GM21526 (cell line): ENCODE measurements around the gene PARD3B.

ENCODE experiments used
- ATAC-seq: cut with Tn5 transposase; IDR thresholded peaks from one replicate; pipeline ENCODE4 v1.9.1; 2021; ENCODE audit warnings: moderate library complexity; ENCODE audit not compliant: unreplicated experiment, low FRiP score

The PARD3B gene

DNA sequence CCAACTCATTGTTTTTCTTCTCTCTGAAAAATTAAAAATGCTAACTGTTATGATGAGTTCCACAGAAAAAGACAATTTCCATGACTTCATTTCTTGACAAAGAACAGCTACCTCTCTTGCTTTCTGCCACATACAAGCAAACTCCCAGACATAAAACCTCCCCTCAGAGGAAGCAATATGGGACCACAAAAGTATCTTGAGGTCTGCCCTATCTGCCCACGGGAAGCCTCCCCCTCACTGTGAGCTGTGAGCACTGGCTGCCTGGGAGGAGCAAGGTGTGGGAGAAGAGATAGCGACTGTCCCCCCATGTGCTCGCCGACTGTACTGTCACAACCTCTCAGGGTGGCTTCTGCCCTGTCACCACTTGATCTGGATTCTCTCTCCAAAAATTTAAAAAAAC lies 1067.4 kb downstream of the PARD3B start:
- ATAC-seq: no peak

DNA sequence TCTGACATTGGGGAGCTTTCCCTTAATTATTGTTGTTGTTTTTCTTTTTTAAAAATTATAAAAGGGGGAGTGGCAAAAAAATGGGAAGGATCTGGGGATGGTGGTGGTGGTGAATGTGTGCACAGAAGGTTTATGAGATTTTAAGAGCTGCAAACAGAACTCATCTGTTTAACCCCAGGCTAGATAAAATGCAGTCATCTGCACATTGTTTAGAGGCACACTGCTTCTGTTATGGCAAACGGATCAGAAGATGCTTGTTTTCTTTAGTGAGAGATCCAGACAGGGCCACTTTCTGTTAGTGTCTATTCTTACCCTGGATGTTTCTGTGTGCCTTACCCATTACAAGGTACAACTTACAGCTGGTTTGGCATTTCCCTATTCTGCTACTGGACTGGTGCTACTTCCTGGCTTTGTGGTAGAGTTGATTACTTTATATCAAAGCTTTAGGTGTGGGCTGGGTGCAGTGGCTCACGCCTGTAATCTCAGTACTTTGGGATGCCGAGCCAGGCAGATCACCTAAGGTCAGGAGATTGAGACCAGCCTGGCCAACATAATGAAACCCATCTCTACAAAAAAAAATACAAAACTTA lies 1068.8 kb downstream of the PARD3B start:
- no peak for ATAC-seq

- no peak for ATAC-seq
These were observed 1069.7 kb downstream of the PARD3B start for GRCh38 chr2:205614965-205615364.

DNA sequence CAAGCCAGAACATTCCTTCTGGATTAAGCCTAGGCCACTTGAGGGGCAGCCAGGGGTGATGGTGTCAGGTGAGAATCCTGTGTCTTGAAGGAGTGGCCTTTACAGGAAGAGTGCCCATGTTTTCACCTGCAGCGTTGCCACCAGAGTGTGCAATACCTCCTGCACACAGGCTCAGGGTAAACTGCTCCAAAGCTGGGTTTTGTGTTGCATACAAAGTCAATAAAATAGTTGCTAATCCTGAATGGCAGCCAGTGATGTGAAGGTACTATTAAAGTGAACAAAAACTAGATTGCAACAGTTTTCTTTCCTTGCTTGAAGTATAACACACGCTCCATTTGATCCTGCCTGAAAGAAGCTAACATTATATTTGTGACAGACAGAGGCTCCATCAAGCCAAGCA lies 1072.6 kb downstream of the PARD3B start:
- no peak for ATAC-seq

DNA sequence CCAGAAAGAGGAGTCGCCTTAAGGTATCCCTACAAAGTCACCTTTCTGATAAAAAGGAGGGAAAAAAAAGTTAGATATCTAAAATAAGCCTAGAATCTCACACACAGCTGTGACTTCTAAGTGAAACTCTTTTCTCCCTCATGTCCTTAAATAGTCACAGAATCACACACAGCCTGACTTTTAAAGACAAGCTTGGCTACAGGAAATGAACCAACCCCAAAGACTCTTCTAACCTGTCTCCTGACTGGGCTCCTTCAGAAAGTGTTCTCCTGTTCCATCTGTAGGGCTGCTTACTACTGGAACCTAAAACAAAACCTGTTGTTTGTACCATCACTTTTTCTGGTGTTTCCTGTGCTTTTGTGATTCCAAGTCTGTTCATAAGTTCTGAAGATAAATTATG lies 1074.3 kb downstream of the PARD3B start:
- no peak for ATAC-seq

DNA sequence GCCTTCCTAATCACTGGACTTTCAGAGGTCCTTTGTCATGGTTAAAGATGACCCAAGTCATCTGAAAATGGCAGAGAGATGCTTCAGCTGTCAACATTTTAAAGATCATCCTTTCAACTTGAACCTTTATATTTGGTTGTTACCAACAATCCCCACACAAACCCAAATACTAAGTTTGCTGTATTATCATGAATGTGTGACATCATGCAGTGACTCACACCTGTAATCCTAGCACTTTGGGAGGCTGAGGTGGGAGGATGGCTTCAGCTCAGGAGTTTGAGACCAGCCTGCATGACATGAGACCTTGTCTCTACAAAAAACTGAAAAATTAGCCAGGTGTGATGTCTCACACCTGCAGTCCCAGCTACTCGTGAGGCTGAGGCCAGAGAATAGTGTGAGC lies 1081.8 kb downstream of the PARD3B start:
- no peak for ATAC-seq

GRCh38 chr2:205628422-205628821 lies 1083.1 kb downstream of the PARD3B start:
- ATAC-seq: no peak

GRCh38 chr2:205629091-205629776 lies 1084.0 kb downstream of the PARD3B start:
- no peak for ATAC-seq

- no peak for ATAC-seq
These were observed 1088.7 kb downstream of the PARD3B start for GRCh38 chr2:205633994-205634393.

DNA sequence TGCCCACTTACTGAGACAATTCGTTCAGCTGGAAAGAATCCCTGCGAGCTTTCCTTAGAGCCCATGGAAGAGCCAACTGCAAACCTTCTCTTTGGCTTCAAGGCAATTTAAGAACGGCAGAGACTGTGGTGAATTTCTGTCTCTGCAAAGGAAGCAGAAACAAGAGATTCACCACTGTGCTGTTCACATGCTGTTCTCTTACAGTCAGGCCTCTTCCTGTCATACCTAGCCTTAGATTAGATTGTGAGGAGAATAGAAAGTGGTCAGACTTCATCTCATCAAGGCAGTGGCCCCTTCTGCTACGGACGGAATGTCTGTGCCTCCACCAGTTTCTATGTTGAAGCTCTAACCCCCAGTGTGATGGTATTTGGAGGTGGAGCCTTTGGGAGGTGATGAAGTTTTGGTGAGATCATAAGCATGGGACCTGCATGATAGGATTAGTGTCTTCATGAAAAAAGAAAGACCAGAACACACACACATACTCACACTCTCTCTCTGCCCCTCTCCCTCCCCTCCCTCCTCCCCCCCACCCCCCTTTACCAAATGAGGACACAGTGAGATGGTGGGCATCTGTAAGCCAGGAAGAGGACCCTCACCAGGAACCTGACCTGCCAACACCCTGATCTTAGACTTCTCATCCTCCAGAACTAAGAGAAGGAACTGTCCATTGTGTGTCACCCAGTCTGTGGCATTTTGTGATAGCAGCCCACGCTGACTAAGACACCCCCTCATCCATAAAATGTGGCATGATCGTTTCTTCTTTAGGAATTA lies 1091.5 kb downstream of the PARD3B start:
- ATAC-seq: no peak

- ATAC-seq: no peak
These were observed 1092.0 kb downstream of the PARD3B start for GRCh38 chr2:205637320-205637602.

- no peak for ATAC-seq
These were observed 1092.7 kb downstream of the PARD3B start for GRCh38 chr2:205637779-205638503.

- ATAC-seq: peak; percentile 63
These were observed 1095.4 kb downstream of the PARD3B start for GRCh38 chr2:205640716-205641115.

DNA sequence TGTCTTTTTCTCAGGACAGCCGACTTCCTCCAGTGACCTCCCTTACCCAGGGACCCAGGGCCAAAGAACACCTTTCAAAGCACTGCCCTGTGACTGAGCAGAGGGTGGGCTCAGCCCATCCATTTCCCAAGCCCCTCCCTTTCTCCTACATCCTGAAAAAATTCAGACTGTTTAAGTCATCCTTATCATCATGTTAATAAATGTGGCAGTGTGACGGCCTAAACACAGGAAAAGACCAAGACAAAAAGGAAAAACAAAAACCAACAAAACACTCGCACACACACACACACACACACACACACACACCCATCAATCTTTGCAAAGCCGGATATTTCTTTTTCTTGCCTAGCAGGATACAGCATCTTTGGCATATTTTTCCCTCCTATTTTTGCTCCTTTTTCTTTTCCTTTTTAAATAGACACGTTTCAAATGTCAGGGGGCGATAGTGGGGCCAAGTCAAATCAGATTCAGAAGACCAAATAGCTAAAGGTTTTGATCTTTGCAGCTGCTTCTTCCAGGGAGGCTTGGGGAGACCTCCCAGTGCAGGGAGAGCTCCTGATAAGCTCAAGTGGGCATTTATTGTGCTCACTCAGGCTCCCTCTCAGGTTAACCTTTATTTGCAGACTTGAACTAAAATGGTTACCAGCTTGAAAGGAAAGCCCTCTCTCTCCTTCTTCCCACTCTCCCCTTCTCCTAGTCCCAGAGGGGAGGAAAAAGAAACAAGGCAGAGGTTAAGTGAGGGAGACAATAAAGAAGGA lies 1097.5 kb downstream of the PARD3B start:
- ATAC-seq: no peak

- no peak for ATAC-seq
These were observed 1098.2 kb downstream of the PARD3B start for GRCh38 chr2:205643391-205643885.

DNA sequence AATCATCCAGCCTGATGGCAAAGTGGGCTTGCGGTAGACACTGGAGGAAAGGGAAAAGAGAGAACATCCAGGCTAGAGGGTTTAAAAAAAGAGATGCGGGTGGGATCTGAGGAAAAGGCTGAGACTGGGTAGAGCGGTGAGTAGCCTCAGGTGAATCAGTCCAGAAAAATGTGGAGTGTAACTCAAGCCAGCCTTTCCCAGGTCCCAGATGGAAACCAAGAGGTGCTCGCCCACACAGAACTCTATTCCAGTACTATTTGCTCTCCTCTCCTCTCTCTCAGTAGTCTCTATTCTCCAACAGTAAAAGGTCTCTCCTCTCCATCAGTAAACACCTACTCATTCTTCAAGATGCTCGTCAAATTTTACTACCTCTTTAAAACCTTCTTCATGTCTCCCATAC lies 1098.7 kb downstream of the PARD3B start:
- ATAC-seq: no peak

DNA sequence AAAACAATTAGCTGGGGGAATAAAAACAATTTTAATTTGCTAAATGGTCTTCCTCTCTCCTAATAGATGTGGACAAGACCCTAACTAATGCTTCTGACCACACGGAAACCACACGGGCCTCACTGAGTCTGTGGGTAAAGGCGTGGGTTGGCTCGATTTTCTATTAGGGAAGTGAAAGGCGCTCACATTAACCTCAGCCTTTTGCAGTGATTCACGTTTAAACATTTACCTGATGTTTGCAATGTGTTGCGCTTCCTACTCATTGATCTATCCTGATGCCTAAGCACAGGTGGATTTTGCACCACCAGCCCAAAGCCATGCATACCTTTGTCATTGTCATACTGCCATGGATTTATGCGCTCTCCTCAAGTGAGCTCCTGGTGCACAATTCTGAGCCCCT lies 1101.4 kb downstream of the PARD3B start:
- peak; percentile 99 for ATAC-seq

DNA sequence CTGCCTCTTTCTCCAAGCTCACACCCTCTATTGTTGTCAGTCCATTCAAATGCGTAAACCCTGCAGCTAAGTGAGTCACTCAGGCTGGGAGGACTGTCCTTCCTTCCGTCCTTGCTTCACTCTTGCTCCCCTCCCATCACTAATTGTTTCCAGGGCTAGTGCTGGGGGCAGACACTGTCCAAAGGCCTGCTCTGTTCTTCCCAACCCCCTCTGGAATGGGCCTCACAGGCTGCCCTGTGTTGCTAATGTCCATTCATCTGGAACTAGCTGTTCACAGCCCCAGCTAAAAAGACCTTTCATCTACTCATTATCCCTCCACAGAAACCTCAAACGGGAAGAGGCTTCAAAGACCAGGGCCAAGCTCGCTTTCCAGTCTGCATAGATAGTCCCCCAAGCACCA lies 1105.2 kb downstream of the PARD3B start:
- ATAC-seq: no peak

- ATAC-seq: no peak
These were observed 1105.7 kb downstream of the PARD3B start for GRCh38 chr2:205650931-205651330.

DNA sequence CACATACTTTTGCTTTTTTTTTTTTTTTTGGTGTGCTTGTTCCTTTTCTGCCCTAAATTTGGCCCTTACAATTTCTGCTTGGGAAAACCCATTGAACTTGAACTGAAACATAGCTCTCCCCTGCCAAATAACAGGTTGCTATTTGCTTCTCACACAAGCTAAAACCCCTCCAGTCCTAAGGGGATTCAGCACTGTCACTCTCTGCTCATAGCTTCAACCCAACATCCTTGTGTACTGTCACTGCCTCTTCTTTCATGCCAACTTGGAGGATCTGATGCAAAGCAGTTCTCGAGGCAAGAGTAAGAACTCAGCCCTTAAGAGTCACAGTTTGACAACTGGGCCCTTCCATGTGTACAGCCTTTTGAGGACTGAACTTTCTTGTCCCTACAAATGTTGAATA lies 1106.4 kb downstream of the PARD3B start:
- no peak for ATAC-seq
